ENCODE data around the gene CRTC2. TPM values are rescaled to one million over a fixed set of nuclear protein-coding genes. Genes with fewer than 3 reads are reported as not detected.

The CRTC2 gene
- total RNA-seq, 1 donor from 2014 or later, result 22.6 TPM

DNA sequence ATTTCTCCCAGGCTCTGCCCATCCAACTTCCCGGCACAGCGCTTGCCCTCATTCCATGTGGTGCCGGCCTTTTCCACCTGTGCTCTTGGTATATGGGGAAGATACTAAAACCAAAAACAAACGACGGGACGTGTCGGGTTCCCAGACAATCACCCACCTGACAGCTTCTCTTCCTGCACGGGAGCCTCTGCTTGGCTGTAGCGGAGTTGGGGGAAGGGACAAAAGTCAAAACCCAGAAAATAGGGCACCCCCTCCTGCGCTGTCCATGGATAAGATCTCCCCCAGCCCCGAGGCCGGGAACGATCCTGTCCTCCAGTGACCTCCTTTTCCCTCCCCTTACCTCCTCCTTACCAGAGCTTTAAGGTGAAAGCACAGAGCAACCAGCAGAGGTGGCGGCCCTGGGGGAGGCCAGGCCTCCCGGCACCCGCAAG is 18.4 kb upstream of the CRTC2 start:
- no peak for DNase-seq (ENCODE audit: low spot score)

DNA sequence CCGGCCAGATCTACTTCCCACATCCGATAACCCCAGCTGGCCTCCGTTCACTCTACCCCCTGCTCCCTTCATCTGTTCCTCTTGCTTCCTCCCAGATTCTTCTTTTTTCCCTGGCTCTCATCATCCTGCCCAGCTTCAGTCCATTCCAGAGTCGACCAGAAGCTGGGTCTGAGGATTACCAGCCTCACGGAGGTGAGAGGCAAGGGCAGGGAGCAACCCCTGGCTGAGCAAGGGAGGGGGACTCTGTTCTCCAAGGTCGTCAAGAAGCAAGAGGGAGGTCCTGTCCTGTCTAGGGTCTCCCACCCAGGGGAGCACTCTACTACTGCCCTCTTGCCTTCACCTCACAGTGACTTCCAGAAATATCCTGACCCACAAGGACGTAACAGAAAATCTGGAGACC is 15.1 kb upstream of the CRTC2 start:
- no peak for DNase-seq (ENCODE audit: low spot score)

DNA sequence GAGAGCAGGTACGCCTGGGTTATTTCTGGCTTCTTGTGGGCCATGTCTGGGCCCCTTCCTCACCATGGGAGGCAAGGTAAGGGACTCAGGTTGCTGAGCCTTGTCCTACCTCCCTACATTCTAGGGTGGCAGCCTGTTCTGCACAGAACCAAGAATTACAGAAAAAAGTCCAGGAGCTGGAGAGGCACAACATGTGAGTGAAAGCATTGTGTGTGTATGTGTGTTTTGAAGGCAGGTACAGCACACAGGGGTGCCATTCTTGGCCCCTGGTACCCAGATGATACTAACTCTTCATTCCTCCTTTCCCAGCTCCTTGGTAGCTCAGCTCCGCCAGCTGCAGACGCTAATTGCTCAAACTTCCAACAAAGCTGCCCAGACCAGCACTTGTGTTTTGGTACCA is 14.7 kb upstream of the CRTC2 start:
- DNase-seq (ENCODE audit: low spot score), result no peak

- no peak for DNase-seq (ENCODE audit: low spot score)
Observed at GRCh38 chr1:153970346-153970745, 11.9 kb upstream of the CRTC2 start.

- no peak for DNase-seq (ENCODE audit: low spot score)
Observed at GRCh38 chr1:153968972-153969371, 10.6 kb upstream of the CRTC2 start.

GRCh38 chr1:153968408-153968807 is 10.0 kb upstream of the CRTC2 start:
- no peak for DNase-seq (ENCODE audit: low spot score)

- DNase-seq (ENCODE audit: low spot score), result no peak
Observed at GRCh38 chr1:153968000-153968363, 9.6 kb upstream of the CRTC2 start.

DNA sequence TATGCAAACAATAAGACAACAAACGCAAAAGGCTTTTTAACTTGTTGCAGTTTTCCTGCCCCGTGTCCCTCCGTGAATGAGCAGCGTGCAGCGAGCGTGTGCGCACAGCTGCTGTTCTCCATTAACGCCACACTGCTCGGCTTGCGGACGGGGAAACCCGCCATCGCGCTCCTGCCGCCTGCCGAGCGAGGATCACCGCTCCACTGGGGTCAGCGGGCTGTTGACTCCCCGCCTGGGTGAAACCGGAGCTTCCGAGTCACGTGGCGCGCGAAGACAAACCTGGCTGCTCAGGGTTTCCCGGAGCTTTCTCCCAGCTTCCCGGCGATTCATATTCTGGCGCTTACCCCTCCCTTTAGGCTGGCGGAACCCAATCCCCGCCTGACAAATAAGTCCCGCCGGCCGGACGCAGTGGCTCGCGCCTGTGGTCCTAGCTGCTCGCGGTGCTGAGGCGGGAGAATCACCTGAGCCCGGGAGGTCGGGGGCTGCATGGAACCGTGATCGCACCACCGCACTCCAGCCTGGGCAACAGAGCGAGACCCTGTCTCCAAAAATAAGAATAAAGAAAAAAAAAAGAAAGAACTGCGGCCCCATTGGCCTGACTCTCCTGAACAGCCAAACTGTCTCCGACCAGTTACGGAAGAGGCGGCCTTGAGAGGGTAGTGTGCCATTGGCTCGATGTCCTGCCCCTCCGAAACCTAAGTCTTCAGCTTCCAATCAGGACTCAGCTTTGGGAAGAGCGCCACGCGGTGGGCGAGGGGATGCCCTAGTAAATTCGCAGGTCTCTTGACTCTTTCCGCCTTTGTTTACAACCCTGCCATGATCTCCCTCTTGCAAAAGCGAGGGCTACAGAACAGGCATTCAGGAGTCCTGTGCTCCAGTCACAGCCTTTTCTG is 8.9 kb upstream of the CRTC2 start, which contains the start of gene CREB3L4:
TSS of gene CREB3L4 (plus strand) at position 796 of the 893 bp plus-strand sequence. CDS start 624 bp downstream, outside the sequence.
- DNase-seq (ENCODE audit: low spot score), result peak; percentile 99

DNA sequence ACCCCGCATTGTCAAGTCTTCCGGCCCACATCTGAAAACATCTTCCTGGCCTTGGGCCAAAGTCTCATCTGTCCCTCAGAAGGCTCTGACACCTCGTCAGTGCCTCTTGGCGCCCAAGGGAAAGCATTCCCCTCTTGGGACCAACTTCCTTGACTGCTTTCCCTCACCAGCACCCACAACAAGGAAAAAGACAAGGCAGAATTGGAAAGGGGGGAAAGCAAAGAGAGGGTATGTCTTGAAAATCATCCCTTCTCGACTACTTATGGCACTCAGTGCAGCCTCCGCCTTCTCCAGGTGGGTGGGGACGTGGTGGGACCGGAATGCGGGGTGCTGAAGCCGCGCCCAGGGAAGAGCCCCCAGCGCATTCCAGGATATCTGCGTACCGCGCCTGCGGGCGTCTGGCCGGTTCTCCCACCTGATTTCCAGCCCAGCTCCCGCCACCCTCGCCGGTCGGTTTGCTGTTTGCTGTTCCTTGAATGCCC is 5.5 kb upstream of the CRTC2 start:
- DNase-seq (ENCODE audit: low spot score), result peak; percentile 72

- peak; percentile 99 for DNase-seq (ENCODE audit: low spot score)
Observed at GRCh38 chr1:153963030-153963849, 4.8 kb upstream of the CRTC2 start, which contains the start of gene SLC39A1. TSS of gene SLC39A1 (minus strand) at chr1:153963537. CDS start at chr1:153962715, 822 bp downstream.

- peak; percentile 42 for DNase-seq (ENCODE audit: low spot score)
Observed at GRCh38 chr1:153962088-153963029, 3.9 kb upstream of the CRTC2 start.

DNA sequence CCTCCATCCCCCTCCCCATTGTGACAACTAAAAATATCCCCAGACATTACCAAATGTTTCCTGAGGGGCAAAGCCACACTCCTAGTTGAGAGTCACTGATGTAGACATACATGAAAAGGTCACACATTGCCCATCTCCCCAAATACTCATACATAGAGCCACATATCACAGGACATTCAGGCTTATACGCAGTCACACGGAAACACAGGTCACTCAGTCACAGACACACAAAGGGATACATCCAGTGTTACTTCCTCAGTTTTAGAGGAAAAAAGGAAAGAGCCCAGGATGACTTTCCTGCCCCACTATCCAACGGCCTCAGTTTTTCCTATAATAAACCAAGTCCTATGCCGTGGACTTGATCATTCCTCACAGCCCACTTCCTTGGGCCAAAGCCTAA is 3.0 kb upstream of the CRTC2 start:
- DNase-seq (ENCODE audit: low spot score), result no peak

DNA sequence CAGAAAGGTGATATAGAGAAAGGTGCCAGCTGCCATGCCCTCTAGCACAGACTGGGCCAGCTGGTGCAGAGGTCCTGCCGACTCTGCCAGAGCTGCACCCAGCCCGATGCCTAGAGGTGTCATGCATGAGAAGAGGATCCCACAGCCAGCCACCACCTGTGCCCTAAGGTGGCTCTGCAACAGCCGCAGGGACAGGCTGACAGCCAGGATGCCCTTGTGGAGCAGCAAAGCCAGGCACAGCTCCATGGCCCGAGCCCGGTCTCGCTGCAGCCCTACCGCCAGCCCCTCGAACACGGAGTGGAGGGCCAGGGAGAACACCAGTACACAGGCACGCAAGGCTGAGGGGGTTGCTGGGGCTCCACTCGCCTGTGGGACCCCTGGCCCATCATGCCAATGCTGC is 1.8 kb upstream of the CRTC2 start:
- DNase-seq (ENCODE audit: low spot score), result no peak

GRCh38 chr1:153959454-153959853 is 1.0 kb upstream of the CRTC2 start:
- no peak for DNase-seq (ENCODE audit: low spot score)

GRCh38 chr1:153958961-153959260 is 499 bp upstream of the CRTC2 start:
- no peak for DNase-seq (ENCODE audit: low spot score)

DNA sequence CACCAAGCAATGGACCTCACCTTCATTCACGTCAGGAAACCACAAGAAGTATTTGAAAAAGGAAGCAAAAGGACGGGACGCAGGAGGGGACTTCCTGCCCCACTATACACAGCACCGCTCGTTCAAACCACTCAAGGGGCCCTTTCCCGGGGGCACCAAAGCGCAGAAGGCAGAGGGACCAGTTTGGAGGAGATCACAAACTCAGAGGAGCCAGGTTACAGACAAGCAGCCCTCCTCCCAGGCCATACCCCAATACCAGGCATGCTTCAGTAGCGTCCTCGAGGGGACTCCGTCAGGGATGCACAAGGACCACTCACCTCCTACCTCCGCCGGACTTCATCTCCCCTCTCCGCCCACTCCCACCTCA is 685 bp downstream of the CRTC2 start:
- DNase-seq (ENCODE audit: low spot score), result no peak

- DNase-seq (ENCODE audit: low spot score), result no peak
Observed at GRCh38 chr1:153956997-153957715, 1.3 kb downstream of the CRTC2 start.

- no peak for DNase-seq (ENCODE audit: low spot score)
Observed at GRCh38 chr1:153954826-153955225, 3.6 kb downstream of the CRTC2 start.

DNA sequence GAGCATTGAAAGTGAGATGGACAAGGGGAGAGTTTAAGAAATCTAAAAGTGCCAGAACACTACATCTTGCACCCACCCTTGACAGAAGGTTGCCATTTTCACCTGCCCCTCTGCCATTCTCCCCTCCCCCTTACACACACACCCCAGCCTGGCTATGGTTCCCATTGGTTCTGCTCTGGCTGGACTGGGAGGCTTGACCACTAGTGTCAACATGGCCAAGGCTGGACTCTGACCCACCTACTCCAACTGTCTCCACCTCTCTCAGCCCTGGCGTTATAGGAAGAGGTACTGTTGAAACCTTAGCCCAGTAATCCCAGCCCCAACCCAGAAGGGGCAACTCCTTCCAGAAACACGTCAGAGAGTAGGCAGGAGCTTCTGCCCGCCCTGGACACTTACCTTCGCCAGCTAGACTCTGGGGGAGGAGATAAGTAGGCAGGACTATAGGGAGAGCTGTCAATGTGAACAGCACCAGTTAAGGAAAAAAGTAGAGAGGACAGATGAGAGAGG is 4.5 kb downstream of the CRTC2 start:
- no peak for DNase-seq (ENCODE audit: low spot score)

GRCh38 chr1:153951801-153952200 is 6.6 kb downstream of the CRTC2 start:
- DNase-seq (ENCODE audit: low spot score), result no peak

GRCh38 chr1:153951183-153951582 is 7.2 kb downstream of the CRTC2 start:
- DNase-seq (ENCODE audit: low spot score), result no peak
